ENCODE data around the gene PTPRR. TPM values are rescaled to one million over a fixed set of nuclear protein-coding genes. Genes with fewer than 3 reads are reported as not detected.

PTPRR gene
- total and polyA plus RNA-seq, 10 of the 15 experiments (the other 5 are each of a cell fraction or from before 2014, with no cell fraction given), result 0.14 to 3.1 (median 0.42) TPM

DNA sequence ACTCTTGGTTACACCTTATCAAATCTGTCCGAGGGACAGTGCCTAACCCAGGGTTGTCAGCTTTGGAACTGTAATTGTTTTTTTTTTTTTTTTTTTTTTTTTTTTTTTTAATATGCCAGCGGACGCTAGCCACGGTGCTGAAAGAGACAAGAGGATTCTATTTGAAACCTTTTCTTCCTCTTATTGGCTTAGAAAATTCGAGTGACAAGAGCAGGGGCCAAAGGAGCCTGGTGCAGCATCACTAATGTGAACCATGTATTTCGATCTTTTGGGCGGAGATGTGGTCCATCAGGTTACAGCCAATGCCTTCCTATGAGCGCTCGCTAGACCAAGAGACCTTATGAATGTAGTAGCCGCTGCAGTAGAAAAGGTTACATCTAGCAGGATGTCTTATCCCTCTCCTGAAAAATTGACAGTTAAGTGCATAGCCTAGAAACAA is 922 bp downstream of the PTPRR start (continued):
- TF ChIP-seq, protein P1, sequence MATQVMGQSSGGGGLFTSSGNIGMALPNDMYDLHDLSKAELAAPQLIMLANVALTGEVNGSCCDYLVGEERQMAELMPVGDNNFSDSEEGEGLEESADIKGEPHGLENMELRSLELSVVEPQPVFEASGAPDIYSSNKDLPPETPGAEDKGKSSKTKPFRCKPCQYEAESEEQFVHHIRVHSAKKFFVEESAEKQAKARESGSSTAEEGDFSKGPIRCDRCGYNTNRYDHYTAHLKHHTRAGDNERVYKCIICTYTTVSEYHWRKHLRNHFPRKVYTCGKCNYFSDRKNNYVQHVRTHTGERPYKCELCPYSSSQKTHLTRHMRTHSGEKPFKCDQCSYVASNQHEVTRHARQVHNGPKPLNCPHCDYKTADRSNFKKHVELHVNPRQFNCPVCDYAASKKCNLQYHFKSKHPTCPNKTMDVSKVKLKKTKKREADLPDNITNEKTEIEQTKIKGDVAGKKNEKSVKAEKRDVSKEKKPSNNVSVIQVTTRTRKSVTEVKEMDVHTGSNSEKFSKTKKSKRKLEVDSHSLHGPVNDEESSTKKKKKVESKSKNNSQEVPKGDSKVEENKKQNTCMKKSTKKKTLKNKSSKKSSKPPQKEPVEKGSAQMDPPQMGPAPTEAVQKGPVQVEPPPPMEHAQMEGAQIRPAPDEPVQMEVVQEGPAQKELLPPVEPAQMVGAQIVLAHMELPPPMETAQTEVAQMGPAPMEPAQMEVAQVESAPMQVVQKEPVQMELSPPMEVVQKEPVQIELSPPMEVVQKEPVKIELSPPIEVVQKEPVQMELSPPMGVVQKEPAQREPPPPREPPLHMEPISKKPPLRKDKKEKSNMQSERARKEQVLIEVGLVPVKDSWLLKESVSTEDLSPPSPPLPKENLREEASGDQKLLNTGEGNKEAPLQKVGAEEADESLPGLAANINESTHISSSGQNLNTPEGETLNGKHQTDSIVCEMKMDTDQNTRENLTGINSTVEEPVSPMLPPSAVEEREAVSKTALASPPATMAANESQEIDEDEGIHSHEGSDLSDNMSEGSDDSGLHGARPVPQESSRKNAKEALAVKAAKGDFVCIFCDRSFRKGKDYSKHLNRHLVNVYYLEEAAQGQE (IDR thresholded peaks at IDR 0.05; ENCODE audit: low read depth, low read length), result peak; percentile 68
- TF ChIP-seq SUZ12 (IDR thresholded peaks at IDR 0.05; ENCODE audit: unreplicated experiment) (no peak), SMC3 (IDR thresholded peaks at IDR 0.05; ENCODE audit: borderline replicate concordance, low read length) (no peak), CHD1 (IDR thresholded peaks at IDR 0.05; ENCODE audit: low read depth, low read length) (no peak), RBBP5 (conservative IDR thresholded peaks at IDR 0.05) (no peak), HDGF (IDR thresholded peaks at IDR 0.05) (no peak)
- TF ChIP-seq, protein P2, sequence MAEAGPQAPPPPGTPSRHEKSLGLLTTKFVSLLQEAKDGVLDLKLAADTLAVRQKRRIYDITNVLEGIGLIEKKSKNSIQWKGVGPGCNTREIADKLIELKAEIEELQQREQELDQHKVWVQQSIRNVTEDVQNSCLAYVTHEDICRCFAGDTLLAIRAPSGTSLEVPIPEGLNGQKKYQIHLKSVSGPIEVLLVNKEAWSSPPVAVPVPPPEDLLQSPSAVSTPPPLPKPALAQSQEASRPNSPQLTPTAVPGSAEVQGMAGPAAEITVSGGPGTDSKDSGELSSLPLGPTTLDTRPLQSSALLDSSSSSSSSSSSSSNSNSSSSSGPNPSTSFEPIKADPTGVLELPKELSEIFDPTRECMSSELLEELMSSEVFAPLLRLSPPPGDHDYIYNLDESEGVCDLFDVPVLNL (IDR thresholded peaks at IDR 0.05; ENCODE audit: low read depth, low read length), result no peak

DNA sequence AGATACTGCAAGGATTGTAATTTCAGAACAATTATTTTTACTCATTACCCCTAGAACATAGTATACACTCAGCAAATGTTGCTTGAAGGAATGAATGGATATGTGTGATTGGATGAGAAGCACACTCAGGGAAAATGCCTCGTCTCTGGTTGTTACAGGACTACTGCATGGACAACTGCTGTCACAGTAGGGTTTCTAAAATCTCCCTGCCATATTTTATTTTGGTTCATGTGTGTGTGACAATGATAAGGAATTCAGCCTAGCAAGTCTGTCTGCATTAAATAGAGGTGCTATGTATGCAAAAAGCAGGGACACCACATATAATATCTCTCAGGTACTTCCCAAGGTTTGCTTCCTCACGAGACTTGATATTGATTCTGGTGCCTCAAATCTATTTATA is 1.4 kb downstream of the PTPRR start:
- BruUV-seq (replicated peaks), result no TSS peak
- H3K27ac ChIP-seq (ENCODE audit: control insufficient read depth, insufficient read depth), result no peak overlapping the region
- DNase-seq (ENCODE audit: low read depth, low spot score) (no peak), ATAC-seq (no peak), FAIRE-seq (no peak)
- ChIA-PET SMC1A (ENCODE audit: uncharacterized antibody, unreplicated experiment) (no interaction called here), POLR2A (no interaction called here), CTCF (no interaction called here), RAD21 (ENCODE audit: unreplicated experiment) (no interaction called here)
- no peaks in the 10 kb centered on the region for H3K4me1 ChIP-seq (ENCODE audit: control insufficient read depth, insufficient read depth, low read length)
- H3K4me2 ChIP-seq (ENCODE audit: control insufficient read depth, insufficient read depth), result no peak overlapping the region
- in situ Hi-C loops (cut with MboI) (no loop called here), intact Hi-C loops (cut with micrococcal nuclease; ENCODE audit: unreplicated experiment) (no loop called here)
- no peak overlapping the region for H3K9ac ChIP-seq (ENCODE audit: control insufficient read depth, insufficient read depth, low read length)
- no peaks in the 10 kb centered on the region for H3K36me3 ChIP-seq (ENCODE audit: control insufficient read depth in 2 of 2, insufficient read depth in 2 of 2, low read length in 1 of 2)
- no peak for TF ChIP-seq NRF1 (conservative IDR thresholded peaks at IDR 0.05; ENCODE audit: low read depth, low read length)
- no peak for TF ChIP-seq TCF12 (IDR thresholded peaks at IDR 0.05; ENCODE audit: low read depth, low read length)
- TF ChIP-seq, protein P3, sequence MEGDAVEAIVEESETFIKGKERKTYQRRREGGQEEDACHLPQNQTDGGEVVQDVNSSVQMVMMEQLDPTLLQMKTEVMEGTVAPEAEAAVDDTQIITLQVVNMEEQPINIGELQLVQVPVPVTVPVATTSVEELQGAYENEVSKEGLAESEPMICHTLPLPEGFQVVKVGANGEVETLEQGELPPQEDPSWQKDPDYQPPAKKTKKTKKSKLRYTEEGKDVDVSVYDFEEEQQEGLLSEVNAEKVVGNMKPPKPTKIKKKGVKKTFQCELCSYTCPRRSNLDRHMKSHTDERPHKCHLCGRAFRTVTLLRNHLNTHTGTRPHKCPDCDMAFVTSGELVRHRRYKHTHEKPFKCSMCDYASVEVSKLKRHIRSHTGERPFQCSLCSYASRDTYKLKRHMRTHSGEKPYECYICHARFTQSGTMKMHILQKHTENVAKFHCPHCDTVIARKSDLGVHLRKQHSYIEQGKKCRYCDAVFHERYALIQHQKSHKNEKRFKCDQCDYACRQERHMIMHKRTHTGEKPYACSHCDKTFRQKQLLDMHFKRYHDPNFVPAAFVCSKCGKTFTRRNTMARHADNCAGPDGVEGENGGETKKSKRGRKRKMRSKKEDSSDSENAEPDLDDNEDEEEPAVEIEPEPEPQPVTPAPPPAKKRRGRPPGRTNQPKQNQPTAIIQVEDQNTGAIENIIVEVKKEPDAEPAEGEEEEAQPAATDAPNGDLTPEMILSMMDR (IDR thresholded peaks at IDR 0.05 in 2 of 3, conservative IDR thresholded peaks at IDR 0.05 in 1 of 3; ENCODE audit: control insufficient read depth in 2 of 3, extremely low read depth in 1 of 3, insufficient read depth in 1 of 3, low read depth in 3 of 3, low read length in 3 of 3), result no peak
- TF ChIP-seq BCL11A (IDR thresholded peaks at IDR 0.05; ENCODE audit: low read depth, low read length), result no peak
- TF ChIP-seq NR2F1 (conservative IDR thresholded peaks at IDR 0.05), result no peak
- no peak for TF ChIP-seq HDGF (IDR thresholded peaks at IDR 0.05)
- no peak for TF ChIP-seq DPF2 (IDR thresholded peaks at IDR 0.05)
- no peak for TF ChIP-seq ZNF217 (IDR thresholded peaks at IDR 0.05)
- no peaks in the 10 kb centered on the region for H3K79me2 ChIP-seq (ENCODE audit: control insufficient read depth, insufficient read depth, low read length)
- H3K4me3 ChIP-seq, result no peak overlapping the region
- H3K27me3 ChIP-seq (replicated peaks in 1 of 2; ENCODE audit: control insufficient read depth in 2 of 2, insufficient read depth in 2 of 2, low read length in 1 of 2), result no peaks in the 10 kb centered on the region
- H3K9me3 ChIP-seq (replicated peaks; ENCODE audit: control insufficient read depth, insufficient read depth, low read length), result no peaks in the 10 kb centered on the region
- H4K20me1 ChIP-seq (ENCODE audit: control insufficient read depth, insufficient read depth), result no peaks in the 10 kb centered on the region
- 17% methylated on average over 2 of the region's 2 CpGs for WGBS (ENCODE audit: insufficient coverage, insufficient replicate concordance, low lambda C conversion rate, missing lambda C conversion rate)
- no peak overlapping the region for H2AFZ ChIP-seq (ENCODE audit: control insufficient read depth, low read depth, low read length)
